ENCODE results near the gene PAPOLA. TPM values are rescaled to one million over a fixed set of nuclear protein-coding genes. Genes with fewer than 3 reads are reported as not detected.

PAPOLA gene
- total RNA-seq, 1 donor from 2014 or later = 207 TPM

DNA sequence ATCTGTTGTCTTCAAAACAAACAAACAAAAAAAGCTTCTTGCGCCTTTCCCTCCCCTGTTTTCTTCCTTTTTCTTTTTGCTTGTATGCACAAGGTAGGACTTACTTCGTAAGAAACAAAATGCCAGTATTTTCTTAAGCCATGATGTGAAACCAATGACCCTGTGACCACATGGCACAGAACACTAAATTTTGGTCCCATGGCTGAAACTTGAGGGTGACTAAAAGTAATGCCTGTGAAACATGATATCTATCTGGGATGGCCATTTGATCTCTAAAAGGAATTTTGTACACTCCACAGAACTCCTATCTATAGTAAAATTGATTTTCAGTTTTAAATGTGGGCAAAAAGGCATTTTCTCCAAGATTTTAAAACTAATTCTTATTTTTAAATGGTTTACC lies 63.6 kb downstream of the PAPOLA start:
- no peak for DNase-seq (ENCODE audit: low spot score)

DNA sequence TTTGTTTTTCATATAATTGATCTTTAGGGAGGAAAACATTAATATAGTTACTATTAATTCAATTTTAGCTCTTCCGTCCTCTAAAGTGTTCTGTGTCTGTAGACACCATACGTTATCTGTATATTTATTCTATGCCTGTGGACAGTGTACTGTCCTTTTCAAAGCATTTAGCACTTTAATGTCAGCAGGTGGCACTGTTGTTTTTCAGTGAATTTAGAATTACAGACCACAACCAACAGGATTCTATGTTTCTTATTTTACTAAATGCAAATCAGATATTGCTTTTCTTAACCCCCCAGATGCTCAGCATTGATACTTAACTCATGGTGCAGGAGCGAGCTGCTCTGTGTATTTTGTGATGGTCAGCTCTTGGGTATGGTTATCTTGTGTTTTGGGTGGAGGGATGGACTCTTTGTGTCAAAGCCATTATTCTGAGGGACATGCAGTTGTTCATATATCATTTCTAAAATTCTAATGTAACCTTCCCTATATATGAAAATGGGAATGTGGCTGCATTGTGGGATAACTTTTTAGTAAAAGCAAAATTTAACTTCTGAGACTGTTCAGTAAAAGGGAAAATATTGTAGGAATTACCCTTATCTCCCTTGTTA lies 65.2 kb downstream of the PAPOLA start:
- DNase-seq (ENCODE audit: low spot score) = no peak

DNA sequence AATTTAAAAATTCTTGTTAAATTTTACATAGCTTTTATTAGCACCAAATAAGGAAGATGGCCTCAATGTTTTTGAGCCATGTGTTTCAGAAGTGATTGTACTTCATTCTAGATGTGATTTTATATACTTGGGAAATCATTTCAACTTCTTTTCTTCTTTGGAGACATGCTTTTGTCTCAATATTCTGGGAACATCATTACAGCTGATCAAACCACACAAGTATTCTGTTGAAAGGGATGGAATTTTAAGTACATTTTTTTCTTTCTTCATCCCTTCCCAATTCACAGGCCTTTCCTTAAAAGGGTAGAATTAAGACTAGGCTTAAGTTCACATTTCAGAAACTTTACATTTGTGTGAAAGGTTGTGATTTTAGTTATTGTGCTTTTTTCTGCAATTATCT lies 66.4 kb downstream of the PAPOLA start:
- DNase-seq (ENCODE audit: low spot score) = no peak

DNA sequence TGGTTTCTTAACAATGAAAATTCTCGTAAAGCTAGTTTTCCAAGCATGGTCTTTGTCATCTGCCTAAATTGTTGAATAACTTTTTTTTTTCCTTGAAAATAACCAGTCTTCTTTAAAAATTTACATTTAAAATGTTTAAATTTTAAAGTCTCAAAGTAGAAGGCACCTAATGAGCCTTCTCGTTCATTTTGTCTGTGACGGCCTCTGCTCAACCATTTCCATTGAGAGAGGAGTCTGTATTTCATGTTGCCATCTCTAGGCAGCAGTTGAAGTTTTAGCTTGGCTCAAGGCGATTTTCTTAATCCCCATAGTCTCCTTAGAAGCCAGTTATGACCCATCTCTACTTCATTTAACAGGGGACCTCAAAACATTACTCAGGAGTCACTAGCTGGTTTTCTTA lies 69.1 kb downstream of the PAPOLA start:
- no peak for DNase-seq (ENCODE audit: low spot score)

DNA sequence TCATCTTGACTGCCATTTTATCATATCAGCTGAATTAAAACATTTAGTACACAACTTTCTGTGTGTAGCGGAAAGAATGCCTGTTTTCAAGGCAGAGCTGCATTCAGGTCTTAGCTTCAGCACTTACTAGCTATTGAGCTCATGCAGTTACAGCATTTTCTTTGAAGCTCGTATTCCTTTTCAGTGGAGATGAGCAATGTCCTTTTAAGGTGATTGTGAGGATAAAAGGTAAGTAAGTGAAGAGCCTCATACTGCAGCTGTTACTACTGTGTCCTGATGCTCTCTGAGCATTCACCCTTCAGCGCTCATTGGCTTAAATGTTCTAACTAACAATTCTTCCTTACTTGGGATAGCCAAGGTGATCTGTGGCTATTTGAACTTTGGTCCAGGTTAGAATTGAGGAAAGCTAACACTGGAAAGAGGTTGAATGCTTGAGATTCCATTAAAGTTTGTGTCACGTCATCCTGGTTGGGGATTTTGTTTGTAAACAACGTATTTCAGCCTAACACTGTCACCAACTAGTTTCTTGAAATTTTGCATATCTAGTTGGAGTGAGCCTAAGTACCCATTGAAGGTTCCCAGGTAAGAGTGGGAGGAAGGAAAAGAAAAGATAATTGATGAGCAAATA lies 71.4 kb downstream of the PAPOLA start:
- no peak for DNase-seq (ENCODE audit: low spot score)

DNA sequence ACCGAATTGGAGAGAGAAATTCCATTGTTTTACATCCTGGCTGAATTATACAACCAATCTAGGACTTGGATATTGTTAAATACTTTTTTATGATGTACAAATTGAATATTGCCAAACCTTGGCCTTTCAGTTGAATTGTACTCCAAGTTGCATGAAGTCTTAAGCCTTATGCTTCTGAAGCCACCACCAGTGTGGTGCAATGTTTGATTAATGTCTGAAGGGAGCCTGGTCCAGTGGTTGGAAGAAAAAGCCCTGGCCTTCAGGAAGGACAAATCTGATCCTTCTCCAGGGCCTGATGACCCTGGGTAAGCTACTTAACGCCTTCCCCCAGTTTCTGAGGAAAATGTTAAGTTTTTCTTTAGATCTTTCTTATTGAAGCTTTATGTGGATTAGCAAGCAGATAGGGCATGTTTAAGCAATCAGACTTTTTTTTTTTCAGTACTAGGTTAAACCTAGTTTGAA lies 72.0 kb downstream of the PAPOLA start:
- no peak for DNase-seq (ENCODE audit: low spot score)

DNA sequence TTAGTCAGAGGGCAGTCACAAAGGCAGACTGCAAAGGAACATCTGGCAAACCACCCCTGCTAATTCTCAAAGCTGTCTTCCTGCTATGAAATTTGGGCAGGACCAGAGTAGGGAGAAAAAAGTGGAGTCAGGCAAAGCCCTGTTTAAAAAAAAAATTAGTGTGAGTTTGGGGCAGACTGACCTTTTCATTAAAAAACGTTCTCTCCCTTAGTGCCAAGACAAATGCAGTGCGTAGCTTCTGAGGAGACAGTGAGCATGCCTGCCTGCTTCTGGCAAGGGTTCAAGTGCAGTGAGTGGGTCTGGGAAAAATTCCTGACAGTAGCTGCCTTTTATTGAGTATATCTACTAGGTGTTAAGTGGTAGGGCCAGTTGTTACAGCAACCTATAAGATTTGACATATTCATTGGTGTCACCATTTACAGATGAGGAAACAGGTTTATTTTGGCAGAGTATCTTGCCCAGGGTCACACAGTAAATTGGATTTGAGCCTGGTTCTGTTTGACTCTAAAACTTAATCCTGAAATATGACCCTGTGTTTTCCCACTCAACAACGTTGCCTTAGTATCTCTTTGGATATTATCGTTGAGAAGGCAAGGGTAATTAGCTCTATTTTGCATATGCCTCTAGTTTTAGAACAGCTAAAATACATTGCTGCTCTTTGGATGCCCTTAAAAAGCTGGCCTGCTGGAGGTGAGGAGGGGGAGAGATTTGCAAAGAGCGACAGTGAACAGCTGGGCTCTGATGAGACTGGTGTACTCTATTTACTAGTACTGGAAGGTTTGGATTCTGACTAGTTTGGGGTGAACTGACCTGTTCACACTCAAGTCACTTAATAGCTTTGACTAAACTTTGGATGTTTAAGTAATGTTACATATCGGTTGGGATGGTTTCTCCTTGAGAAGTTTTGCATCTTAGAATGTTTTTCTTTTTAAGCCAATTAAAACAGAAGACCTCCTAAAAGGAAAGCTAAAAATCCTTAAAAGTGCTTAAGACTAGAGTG lies 72.8 kb downstream of the PAPOLA start:
- peak; percentile 39 for DNase-seq (ENCODE audit: low spot score)

DNA sequence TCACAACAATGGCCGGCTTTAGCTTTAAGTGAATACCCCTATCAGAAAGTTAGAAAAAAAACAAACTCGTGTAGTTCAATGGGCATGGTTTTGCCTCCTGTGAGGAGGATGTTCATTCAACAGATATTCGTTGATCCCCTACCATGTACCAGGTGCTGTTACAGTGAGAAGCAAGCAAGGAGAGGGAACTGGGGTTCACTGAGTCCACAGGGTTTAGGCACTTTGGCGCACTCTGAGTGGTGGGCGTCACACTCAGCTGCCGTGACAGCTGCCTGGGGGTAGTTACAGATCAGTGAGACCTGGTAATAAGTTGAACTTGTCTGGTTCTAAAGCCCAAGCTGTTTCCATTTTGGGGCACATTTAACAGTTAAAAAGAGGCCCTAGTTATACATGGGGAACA lies 74.2 kb downstream of the PAPOLA start:
- peak; percentile 34 for DNase-seq (ENCODE audit: low spot score)

DNA sequence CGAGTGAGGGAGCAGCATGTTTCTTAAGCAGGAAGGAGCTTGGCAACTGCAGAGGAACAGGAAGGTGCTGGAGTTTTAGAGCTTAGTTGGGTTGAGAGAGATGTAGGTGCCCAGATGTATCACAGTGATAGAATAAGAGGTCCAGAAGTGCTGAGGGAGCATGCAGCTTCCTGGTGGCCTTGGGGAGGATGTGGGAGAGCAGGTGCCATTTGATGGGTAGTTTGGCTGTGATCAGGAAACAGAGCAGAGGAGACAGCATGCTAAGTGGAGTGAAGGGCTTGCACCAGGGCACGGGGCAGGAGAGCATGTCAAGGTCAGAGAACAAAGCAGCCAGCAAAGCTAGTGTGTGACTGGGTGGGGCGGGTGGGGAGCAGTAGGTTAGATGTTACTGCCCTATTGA lies 74.8 kb downstream of the PAPOLA start:
- no peak for DNase-seq (ENCODE audit: low spot score)

DNA sequence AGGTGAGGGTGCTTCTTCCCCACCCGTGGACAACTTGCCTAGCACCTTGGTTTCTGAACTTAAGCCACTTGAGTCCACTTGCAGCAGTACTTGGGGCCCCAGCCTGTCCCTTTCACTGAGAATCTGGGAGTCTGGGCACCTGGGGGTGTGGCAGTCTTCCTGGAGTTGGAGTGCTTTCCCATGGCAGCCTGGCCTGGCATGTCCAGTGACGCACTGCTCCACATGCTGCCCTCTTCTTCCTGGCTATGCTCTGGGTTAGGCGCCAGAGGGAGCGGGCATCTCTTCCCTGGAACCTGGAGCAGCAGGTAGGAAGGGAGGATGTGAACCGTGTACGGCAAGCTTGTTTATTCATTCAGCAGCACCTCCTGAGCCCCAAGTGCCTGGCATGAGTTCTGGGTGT lies 76.4 kb downstream of the PAPOLA start:
- peak; percentile 28 for DNase-seq (ENCODE audit: low spot score)

DNA sequence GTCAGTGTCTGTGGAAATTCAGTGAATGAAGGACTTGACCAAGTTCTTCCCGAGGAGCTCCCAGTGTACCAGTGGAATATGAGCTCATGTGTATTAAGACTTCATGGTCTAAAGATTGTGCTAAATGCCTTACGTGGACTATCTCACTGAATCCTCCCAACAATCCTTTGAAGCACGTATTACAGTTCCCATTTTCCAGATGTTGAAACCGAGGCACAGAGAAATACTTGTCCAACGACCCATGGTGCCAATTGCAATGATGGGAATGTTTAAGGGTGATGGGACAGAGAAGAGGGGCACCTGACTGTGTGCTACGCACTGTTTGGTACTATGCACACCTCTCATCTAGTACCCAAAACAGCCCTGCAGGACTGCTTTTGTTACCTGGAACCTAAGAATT lies 77.2 kb downstream of the PAPOLA start:
- no peak for DNase-seq (ENCODE audit: low spot score)

DNA sequence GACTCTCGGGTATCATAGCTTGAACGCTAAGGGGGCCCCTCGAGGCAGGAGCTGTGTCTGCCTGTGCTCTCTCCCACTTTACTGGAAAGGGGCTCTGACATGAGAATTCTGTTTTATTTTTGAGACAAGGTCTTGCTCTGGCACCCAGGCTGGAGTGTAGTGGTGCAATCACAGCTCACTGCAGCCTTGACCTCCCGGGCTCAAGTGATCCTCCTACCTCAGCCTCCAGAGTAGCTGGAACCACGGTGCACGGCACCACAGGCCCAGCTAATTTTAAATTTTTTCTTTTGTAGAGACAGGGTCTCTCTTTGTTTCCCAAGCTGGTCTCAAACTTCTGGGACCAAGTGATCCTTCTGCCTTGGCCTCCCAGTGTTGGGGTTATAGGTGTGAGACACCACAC lies 77.7 kb downstream of the PAPOLA start:
- DNase-seq (ENCODE audit: low spot score) = no peak

DNA sequence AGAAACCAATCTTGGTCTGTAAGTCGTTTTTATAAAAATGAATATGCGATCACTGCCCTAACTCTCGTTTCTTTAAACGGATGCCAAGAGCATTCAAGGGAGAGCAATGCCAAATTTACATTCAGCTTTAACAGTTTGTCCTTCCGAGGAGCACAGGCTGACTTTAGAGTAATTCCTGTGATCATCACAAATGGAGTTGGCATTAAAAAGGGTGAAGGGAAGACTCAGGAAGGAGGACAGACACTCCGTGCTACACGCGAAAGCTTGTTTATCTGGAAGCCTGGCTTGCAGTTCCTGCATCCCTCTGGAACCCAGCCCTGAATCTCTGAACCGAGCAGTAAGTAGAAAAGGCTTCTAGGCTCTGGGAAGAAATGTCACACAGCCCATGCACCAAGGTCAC lies 78.4 kb downstream of the PAPOLA start:
- no peak for DNase-seq (ENCODE audit: low spot score)

DNA sequence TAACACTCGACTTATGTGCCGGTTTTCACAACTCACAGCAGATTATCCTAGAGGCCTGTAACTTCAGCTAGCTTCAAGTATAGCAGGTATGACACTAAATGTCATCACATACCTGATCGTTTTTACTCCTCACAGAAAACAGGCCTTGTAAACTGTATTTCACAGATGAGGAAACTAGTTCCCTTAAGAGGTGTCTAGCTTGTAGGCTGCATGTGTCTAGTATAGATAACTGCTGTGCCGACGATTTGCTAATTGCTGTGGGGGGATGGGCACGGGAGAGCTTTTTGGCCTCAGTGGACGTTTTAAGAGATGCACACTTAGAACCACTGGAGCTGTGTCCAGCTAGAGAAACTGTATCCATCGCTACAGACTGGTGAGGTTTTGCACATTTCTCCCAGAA lies 78.8 kb downstream of the PAPOLA start:
- DNase-seq (ENCODE audit: low spot score) = no peak

DNA sequence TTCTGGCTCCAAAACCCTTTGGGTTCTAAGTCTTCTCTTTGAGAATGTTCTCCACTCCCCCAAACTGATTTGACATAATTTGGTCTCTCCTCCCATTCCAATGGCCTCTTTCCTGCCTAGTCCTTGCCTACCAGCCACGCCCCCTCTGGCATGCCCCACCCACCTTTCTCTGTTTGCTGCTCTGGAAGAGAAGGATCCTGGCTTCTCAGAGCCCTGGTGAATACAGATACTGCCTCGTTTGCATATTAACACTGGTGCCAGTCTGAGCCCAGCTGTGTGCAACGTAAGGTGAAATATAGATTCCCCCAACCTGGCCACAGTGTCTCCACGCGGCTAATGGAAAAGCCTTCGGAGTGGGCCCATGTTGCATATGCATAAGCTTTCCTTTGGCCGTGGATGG lies 79.7 kb downstream of the PAPOLA start:
- peak; percentile 27 for DNase-seq (ENCODE audit: low spot score)

DNA sequence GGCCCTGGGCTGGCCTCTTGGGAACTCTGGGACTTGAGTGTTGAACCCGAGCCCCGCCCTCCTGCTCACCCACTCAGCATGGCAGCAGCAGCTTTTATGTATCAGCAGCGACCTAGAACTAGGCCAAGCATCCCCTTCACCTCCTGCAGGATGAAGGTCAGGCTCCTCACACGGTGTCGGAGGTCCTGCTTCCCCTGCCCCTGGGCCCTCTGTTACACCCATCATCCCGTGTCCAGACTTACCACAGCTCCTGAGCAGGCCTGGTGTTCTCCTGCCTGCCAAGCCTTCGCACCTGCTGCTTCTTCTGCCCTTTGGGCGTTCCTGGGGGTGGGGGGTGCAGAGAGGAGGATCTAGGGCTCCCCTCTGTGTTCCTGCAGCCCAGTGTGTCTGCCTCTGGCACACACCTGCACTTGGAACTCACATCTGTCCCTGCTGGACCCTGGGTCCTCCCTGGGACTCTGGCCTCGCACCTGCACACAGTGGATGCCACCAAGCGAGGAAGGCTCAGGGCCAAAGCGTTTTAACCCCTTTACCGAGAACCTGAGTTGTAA lies 80.3 kb downstream of the PAPOLA start:
- DNase-seq (ENCODE audit: low spot score) = no peak

DNA sequence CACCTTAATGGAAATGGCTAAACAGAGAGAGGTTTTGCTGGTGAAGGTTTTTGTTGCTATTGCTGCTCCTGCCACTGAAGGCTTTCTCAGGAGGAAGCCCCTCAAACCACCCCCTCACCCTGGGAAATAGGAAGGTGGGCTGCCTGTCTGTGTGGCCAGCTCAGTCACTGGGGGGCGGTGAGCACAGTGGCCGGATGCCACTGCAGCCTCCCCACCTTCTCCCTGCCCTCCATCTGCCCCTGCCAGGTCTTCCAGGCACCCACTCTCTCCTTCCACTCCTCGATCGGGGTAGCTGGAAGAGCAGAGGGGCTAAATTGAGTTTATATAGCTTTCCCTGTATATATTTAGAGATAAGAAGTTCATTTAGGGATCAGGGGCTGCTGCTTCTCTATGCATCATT lies 80.8 kb downstream of the PAPOLA start:
- DNase-seq (ENCODE audit: low spot score) = no peak

DNA sequence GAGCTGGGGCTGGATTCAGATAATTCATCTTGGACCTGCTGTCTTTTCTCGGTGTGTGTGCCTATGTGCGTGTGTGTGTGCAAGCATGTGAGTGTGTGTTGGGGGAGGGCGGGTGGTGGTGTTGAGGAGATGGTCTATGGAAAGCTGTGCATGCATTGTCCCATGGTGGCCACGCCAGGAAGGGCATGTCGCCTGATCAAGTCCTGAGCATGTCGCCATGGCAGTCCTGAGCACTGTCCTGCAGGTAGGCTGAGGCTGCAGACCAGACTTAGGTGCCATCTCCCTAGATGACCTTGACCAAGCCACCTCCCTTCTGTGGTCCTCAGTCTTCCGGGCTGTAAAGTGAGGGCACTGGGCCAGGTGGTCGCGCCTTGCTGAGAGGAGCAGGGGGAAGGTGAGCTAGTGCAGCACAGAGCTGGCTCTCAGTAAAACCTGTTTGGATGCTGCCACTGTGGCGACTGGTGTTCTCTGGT lies 81.4 kb downstream of the PAPOLA start:
- DNase-seq (ENCODE audit: low spot score) = peak; percentile 36

DNA sequence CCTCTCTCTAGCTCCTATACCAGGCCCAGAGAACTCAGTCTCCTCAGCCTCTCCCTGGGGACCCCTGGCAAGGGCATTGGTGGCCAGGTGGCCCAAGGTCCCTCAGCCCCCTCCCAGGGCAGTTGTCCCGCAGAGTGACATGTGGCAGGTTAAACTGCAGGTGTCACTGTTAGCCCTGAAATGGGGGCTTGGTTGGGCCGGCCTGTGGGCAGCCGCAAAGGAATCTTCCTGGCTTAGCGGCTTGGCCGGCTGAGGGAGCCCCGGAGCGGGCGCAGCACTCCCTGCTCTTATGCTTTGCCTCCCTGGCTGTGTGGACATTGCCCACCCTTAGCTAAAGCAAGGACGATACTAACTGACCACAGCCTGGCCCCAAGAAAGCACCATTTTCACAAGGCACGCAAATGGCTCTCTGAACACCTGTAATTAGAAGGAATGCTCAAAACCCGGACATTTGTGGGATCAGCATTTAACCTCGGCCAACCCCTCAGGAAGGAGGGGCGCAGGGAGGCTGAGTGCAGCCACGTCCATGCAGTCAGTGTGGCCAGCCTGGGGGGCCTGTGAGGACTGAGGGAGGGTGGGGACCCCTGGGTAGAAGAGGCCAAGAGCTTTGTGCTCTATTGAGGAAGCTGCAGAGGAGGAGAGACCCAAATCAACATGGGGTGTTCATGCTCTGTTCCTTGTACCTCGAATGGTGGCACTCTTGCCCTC lies 82.2 kb downstream of the PAPOLA start:
- peak; percentile 48 for DNase-seq (ENCODE audit: low spot score)

DNA sequence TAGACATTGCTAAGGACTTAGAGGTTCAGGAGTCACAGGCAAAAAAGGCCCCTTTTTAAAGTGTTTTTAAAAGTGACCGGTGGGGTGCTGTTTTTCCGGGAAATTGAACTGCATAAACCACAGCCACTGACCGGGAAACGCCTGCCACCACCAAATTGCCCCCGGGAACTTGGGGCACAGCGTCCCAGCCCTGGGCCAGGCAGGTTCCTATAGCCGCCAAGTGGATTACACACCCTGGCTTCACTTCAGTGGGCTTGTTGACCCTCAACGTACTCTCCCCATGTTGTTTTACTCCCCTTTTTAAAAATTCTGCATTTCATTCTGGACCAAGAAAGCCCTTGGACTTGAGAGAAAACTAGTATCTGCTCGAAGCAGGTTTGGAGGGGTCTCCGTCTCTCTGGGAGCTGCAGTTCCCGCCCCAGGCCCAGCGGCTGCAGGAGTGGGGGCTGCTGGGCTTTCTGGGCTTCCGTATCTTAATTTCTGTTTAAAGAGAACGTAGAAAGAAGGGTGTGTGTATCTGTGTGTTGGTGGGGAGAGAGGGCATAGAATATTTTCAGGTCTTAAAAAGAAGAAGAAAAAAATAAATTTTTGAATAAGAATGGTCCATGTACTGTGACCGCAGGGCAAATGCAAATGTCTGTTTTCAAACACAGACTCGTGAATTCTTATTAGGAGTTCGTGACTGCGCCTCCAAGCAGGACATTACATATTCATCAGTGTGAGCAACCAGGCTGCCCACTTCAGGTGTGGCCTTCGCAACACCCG lies 82.9 kb downstream of the PAPOLA start:
- peak; percentile 36 for DNase-seq (ENCODE audit: low spot score)

DNA sequence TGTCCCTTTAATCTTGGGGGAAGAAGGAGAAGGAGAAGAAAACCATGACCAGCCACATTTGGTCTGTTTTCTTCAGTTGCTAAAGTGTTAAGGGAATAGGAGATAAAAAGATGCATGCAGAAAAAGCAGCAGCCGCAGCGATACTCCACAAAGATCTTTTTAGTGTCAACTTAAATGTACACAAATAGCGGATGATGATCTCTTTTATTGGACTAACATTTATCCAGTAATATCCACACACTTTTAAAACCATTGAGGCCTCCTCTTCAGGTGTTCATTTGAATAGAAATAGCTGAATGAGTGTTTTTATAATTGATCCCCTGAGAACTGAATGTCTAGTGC lies 83.5 kb downstream of the PAPOLA start:
- DNase-seq (ENCODE audit: low spot score) = no peak
